Activated CD4-positive, alpha-beta T cell treated with anti-CD3 and anti-CD28 coated beads, Interleukin-2, amount 50 U/mL, for 24 hours (primary cell): ENCODE data around the gene BLVRB.
"Not testable (repeated sequence)": the region's sequence is repeated elsewhere in the genome, so short reads cannot be mapped to it uniquely, and the experiment has no call there.

Experiments
- DNase-seq, 2 donors: peaks; one replicate each; pipeline ENCODE4 v3.0.0-alpha.2; 2020; ENCODE audit warnings: low read depth in 1 of 2, low spot score in 1 of 2

BLVRB gene

DNA sequence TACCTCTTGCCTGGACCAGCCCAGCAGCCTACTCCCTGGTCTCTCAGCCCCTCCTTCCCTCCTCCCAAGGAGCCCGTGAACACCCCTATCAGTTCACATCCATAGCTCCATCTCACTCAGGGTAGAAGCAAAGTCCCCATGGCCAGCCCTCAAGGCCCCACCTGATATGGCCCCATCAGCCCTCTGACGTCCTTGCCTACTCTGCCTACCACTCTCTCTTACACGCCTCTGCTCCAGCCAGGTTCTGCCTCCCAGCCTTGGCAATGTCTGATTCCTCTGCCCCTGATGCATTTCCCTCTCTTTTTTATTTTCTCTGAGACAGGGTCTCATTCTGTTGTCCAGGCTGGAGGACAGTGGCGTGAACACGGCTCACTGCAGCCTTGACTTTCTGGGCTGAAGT lies 13.5 kb downstream of the BLVRB start:
- no peak for DNase-seq

DNA sequence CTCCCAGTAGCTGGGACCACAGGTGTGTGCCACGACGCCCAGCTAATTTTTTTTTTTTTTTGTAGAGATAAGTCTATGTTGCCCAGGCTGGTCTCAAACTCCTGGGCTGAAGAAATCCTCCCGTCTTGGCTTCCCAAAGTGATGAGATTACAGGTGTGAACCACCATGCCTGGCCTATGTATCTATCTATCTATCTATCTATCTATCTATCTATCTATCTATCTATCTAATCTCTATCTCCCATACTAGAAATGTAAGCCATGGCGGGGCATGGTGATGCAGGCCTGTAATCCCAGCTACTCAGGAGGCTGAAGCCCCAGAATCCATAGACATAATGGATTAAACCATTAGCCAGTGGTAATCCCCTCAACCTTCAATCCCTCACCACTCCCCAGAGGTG lies 14.9 kb downstream of the BLVRB start:
- no peak for DNase-seq

DNA sequence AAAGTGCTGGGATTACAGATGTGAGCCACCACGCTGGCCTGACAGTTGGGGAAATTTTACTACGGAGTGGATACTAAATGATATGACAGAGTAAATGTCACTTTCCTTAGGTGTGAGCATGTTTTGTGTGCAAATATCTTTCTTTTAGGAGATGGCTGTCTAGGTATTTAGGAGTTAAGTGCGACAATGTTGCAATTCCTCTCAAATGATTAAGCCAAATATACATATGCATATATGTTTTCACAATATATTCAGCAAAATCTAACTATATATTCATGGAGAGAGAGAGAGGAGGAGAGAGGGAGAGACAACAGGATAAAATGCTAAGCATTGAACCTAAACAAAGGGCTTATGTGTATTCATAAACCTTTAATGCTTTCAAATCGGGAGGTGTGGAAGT lies 16.0 kb downstream of the BLVRB start:
- DNase-seq, result no peak

DNA sequence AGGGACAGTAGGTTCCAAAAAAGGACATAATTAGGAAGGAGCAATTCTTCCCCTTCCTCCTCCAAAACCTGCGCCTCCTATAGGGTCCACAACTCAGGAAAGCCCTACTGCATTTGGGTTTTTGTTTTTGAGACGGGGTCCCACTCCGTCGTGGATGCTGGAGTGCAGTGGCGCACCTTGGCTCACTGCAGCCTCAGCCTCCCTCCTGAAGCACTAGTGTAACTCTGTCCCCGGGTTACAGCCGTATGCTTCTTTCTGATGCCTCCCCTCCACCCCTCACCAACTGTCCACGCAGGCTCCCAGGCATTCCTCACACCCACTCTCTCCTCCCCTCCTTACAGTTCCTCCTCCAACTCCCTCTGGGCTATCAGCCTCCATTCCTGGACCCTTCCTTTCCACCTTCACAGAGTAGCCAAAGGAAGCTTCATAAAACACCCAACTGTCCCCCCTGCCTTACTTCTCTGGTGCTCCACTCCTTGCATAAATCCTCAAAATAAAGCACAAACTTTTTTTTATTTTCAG lies 19.2 kb downstream of the BLVRB start:
- DNase-seq, result no peak

DNA sequence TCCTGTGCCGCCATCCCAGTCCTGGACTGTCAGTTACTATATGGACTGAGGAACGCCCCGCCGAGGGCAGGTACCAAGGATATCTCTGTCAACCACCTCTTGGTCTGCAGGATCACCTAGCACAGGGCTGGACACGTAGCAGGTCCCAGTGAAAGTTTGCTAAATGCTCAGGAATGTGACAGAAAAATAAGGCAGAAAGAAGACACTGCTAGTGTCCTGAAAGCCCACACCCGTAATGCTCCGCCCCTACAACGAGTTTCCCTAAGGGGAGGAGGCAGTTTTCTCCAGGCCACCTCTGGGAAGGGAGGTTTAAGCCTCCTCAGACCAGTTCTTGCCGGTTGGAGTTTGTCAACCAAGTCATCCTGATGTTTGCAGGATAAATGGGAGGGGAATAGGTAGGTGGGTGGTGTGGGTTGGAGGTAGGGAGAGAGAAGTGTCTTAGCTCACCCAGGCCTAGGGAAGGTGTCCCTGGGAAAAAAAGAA lies 19.7 kb downstream of the BLVRB start:
- no peak for DNase-seq

DNA sequence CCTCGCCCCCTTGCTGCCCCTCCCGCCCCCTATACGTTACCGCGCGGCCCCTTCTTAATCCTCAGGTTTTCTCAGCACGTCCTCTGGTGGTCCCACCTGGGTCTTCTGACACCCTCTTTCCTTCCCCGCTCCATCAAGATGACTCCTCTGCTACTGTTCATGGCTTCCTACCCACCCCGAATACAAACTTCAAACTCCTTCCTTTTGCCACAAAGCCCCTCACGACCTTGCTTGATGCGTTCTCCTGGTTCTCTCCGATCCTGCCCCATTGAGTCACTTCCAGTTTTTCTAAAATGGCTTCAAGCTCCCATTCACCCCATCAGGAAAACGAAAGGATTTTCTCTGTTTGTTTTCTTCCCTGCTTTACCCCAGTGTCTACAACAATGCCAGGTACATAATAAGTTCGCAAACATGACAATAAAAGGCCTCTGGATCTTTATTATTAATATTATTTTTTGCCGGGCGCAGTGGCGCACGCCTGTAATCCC lies 20.7 kb downstream of the BLVRB start:
- no peak for DNase-seq

- DNase-seq, result peak; percentile 94 to 95
Observed at GRCh38 chr19:40444000-40444824, 21.3 kb downstream of the BLVRB start, which contains the start of gene SERTAD3. Gene SERTAD3 (minus strand): TSS chr19:40444335. CDS start chr19:40442080, 2,255 bp downstream.

DNA sequence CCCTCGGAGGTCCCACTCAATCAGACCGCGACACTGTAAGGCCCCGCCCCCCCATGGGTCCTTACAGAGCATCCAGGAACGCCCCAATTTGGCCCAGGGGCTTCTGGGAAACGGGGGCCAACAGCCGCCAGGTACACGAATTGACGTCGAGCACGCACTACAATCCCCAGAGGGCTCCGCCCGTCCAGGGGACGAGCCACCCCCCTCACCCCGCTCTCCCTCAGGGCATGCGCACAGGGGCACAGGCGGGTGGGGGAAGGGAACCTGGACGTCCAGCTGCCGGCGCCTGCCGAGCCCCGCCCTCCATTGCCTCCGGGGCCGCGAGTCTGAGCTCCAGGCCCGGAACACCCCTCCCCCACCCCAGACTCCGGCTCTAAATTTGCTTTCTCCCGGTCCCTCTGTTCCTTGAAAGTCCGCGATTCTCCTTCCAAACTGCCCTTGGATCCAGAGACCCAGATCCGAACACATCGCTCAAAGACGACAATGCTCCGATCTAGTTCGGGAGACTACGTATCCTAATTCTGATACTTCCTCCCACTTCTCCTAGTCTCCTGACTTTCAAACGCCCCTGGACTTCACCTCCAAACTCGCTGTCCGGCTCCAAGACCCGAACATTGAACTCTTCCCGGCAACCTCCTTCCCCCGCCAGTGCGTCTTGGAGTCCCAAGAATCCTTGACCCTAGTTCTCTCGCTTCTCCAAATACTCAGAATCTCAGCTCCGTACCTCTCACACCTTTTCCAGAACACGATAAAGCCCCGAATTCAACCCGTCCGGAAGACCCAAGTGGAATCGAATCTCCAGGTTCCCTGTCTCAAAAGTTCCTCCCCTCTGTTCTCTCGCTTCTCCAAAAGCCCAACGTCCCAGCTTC lies 22.2 kb downstream of the BLVRB start:
- peak; percentile 93 to 98 for DNase-seq

DNA sequence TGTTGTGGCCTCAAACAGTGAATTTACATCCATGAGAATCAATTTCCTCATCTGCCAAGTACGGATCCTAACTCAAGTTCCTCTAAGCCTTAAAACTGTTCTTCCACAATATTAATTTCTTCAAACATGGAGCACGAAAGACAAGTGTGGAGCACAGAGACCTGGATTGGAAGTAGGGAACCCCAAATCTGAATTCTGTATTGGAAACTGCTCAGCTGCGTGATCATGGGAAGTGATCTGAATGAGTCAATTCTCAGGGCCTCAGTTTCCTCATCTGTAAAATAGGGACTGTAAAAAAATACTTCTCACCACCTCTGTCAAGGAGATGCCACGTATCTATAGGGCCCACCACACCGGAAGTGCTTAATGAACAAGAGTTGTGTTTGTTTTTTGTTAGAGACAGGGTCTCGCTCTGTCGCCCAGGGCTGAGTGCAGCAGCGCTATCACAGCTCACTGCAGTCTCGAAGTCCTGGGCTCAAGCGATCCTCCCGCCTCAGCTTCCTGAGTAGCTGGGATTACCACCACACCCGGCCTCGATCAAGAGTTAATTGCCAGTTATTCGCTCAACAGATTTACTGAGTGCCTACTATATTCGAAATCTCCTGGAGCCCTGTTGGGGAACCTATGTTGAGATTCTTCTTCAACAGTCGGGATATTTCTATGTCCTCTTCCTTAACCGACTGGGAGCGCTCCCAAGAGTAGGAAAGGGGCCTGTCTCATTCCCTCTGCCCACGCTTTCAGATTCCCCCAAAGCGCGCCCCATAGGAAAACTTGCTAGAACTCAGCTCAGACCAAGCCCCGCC lies 23.0 kb downstream of the BLVRB start:
- DNase-seq, result no peak

DNA sequence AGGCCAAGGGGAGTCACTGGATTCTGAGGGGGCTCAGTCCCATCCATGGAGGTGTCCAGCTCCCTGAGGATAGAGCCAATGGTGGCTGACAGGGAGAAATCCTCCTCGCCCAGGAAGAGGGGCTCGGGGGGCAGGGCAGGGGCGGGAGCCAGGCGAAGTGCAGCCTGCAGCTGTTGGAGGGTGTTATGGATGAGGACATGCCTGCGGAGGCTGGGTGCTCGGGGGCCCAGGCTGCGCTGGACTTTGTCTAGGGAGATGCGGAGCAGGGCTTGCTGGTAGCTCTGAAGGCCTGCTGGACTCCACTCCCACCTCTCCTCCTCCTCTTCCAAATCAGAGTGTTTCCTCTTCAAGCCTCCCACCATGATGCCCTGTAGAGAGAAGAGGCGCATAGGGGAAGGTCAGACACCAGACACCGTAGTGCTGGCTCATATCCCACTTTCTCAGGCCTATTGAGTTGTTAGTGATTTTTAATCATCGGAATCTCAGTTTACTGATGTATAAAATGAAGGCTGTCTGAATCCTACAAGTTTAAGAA lies 23.8 kb downstream of the BLVRB start:
- no peak for DNase-seq

DNA sequence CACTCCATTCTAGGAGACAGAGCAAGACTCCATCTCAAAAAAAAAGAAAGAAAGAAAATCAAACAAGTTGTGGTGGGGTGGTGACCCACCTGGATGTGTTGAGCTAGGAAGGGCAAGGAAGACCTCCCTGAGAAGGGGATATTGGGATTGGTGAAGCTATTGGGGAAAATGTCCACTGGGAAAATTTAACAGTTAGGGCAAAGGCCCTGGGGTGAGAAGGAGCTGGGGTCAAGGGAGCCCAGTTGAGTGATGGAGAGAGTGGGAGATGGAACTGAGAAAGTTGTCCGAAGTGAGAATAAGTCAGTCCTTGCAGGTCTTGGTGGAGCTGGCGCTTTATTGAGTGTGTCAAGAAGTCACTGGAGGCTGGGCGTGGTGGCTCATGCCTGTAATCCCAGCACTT lies 27.3 kb downstream of the BLVRB start:
- no peak for DNase-seq

GRCh38 chr19:40433391-40434216 lies 31.9 kb downstream of the BLVRB start:
- DNase-seq, result peak; percentile 9 to 25

DNA sequence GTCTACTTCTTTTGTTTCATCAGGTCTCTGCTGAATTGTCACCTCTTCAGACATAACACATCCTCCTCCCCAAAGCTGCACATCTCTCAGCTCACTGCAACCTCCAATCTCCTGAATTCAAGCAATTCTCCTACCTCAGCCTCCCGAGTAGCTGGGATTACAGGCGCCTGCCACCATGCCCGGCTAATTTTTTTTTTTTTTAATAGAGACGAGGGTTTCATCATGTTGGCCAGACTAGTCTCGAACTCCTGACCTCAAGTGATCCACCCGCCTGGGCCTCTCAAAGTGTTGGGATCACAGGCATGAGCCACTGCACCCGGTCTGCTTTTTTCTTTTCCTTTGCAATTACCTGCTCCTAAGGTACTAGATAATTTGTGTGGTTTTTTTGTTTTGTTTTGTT lies 32.8 kb downstream of the BLVRB start:
- not testable (repeated sequence) for DNase-seq

GRCh38 chr19:40431698-40432097 lies 33.8 kb downstream of the BLVRB start:
- DNase-seq, result no peak

- not testable (repeated sequence) for DNase-seq
Observed at GRCh38 chr19:40430242-40430641, 35.3 kb downstream of the BLVRB start.

DNA sequence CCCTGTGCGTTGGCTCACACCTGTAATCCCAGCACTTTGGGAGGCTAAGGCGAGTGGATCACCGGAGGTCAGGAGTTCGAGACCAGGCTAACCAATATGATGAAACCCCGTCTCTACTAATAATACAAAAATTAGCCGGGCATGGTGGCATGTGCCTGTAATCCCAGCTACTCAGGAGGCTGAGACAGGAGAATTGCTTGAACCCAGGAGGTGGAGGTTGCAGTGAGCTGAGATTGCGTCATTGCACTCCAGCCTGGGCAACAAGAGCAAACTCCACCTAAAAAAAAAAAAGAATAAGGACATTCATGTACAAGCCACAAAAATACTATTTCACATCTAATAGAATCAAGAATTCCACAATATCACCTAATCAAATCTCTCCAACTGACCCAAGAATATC lies 37.3 kb downstream of the BLVRB start:
- DNase-seq, result not testable (repeated sequence)

GRCh38 chr19:40425450-40426287 lies 39.9 kb downstream of the BLVRB start, which contains the start of gene SERTAD1:
Gene SERTAD1 (minus strand): TSS chr19:40425992. CDS start chr19:40423546, 2,446 bp downstream.
- peak; percentile 100 for DNase-seq

DNA sequence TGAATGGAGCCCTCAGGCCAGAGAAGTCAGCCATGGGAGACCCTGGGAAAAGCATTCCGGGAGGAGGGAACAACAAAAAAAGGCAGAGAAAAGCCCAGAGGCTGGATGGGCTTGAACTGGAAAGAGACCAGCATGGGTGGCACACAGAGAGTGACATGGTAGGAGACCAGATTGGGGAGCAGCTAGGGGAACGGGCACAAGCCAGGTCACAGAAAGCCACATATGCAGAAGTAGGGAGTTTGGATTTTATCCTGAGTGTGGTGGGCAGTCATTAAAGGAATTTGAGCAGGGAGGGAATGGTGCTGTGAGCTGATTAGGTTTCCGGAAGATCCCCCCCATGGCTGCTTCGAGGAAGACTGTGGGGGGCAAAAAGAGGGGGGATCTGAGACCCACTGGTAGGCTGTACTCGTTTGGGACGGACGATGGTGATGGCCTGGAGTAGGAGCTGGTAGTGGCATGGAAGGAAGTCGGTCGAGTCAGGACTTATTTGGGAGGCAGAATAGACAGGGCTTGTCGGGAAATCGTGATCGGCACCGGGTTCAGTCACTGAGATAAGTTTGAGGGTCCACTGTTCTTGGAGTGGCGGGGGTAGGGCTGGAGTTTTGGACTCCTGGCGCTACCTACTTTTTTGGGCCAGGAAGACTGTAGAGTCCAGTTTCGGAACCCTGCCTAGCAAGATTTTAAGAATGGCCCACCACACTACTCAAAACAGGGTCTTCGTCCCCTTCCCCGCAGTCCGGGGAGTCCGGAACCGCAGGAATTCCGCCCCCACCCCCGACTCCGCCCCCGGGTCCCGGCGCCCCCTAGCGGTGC lies 40.7 kb downstream of the BLVRB start:
- DNase-seq, result no peak
